Stimulated activated CD8-positive, alpha-beta memory T cell treated with anti-CD3 and anti-CD28 coated beads, Interleukin-15, amount 100 ng/mL, for 4 hours (primary cell): Measurements from ENCODE around the gene PIK3CA.
A peak's percentile ranks its signal among the peaks of the same experiment; 100 is the strongest.
"Not testable (repeated sequence)": the region's sequence is repeated elsewhere in the genome, so short reads cannot be mapped to it uniquely, and the experiment has no call there.

Experiments used
- DNase-seq, 2 donors: peaks; one replicate each; pipeline ENCODE4 v3.0.0-alpha.2; 2020; ENCODE audit warnings: low read depth in 2 of 2

Gene PIK3CA

DNA sequence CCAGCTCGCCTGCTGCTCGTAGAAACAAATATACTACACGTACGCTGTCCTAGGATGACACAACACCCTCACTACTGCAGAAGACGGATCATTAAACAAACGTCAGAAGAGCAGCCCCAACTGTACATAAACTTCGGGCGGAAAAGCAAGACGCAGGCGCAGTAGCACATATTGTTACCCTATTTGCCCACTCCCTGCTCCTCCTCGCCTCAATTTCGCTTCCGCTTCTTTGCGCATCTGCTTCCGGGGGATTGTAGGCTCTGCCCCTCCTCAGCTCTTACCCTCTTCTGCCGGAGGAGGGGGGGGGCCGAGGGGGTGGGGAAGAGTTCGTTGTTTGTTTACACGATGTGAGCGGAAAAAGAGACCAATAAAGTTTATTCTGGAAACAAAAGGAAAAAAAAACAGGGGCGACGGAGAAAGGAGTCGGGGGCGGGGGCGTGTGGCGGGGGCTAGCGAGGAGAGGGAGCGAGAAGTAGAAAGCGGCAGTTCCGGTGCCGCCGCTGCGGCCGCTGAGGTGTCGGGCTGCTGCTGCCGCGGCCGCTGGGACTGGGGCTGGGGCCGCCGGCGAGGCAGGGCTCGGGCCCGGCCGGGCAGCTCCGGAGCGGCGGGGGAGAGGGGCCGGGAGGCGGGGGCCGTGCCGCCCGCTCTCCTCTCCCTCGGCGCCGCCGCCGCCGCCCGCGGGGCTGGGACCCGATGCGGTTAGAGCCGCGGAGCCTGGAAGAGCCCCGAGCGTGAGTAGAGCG lies at the start of gene PIK3CA:
Gene PIK3CA, plus strand, starts transcription at position 485 of the 743 bp plus-strand sequence. CDS start 50,469 bp downstream, outside the sequence.
- peak; percentile 83 to 95 for DNase-seq

DNA sequence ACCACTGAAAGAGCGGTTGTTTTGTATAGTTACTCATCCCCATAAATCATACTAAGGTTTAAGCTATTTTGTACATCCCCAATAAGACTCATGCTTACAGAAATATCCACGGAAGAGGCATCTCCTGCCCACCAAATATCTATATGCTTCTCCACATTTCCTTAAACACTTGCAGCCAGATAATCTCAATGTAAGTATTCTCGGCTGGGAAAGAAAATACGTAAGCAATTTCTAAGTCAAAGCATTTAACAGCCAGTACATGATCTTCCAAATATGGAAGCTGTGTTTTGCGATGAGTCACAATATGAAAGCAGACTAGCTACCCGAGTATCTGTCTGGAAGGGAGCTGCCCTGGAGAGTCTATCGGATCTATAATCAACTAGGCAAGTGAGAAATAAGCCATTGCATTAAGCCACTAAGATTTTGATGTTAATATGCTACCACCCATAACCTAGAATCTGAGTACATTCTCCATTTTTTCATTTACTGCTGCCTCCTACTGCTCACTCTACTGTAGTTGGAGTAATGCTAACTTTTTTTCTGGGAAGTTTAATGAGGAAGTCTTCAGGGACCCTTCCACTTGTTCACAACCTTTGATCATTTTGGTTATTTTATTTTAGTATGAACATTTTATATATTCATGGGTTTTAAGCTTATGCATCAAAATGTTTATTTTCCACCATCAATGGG lies 49.6 kb upstream of the PIK3CA start:
- DNase-seq: no peak

DNA sequence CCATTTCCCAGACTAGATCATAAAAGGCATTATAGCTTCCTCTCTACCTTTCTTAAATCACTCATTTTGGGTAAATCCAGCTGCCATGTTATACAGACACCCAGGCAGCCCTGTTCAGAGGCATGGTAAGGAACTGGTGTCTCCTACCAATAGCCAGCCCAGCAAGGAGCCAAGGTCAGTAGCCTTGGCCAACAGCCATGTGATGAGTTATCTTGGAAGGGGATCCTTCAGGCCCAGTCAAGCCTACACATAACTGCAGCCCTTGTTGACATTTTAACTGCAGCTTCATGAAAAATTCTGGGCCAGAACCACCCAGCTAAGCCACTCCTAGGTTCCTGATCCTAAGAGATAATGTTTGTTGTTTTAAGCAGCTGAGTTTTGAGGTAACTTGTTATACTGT lies 47.5 kb upstream of the PIK3CA start:
- no peak for DNase-seq

DNA sequence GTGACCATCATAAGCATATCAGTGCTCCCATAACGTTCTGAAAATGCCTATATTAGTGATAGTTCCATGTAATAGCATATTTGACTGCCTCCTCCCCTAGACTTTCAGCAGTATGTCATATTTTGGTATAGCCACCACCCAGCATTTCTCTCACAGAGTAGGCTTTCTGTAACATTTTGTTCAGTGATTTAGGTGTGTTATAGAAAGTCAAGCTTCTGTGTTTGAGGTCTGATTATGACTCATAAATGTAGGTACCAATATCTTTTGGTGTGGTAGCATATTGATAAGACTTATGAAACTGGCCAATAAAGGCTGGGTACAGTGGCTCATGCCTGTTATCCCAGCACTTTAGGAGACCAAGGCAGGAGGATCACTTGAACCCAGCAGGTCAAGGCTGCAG lies 42.3 kb upstream of the PIK3CA start:
- DNase-seq: no peak

DNA sequence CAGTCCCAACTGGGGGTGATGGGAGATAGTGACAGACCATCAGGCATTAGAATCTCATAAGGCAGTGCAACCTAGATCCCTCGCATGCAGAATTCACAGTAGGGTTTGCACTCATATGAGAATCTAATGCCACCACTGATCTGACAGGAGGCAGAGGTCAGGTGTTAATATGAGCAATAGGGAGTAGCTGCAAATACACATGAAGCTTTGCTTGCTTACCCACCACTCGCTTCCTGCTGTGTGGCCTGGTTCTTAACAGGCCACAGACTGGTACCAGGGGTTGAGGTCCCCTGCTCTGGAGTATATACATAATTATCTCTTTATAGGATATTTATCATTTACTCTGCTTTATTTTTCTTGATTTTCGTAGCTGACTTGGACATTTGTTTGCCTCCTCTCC lies 40.5 kb upstream of the PIK3CA start:
- no peak for DNase-seq

DNA sequence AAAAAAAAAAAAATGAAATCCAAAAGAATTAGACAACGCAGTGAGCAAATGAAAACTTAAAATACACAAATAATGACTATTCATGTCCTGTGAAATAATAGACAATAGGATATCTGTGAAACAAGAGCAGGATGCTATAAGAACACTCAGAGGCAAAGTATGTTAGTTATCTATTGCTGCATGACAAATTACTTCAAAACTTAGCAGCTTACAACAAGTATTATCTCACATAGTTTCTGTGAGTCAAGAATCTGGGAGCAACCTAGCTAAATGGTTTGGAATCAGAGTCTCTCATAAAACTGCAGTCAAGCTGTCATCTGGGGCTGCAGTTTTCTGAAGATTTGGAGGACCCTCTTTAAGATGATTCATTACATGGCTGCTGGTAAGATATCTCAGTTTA lies 40.1 kb upstream of the PIK3CA start:
- DNase-seq: no peak

DNA sequence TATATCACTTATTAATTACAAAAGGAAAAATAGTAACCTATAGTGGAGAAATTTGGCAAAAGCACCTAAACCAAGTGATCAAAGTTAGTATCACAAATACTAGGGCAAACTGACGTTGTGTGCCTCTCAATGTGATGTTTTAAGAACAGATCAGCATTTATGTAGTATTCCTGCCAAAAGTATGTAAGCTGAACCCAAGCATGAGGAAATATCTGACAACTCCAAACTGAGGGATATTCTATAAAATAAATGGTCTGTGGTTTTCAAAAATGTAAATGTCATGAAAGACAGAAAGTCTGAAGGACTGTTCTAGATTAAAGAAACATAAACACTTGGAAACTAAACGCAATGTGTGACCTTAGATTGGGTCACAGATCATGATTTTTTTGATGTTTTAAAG lies 34.3 kb upstream of the PIK3CA start:
- no peak for DNase-seq

DNA sequence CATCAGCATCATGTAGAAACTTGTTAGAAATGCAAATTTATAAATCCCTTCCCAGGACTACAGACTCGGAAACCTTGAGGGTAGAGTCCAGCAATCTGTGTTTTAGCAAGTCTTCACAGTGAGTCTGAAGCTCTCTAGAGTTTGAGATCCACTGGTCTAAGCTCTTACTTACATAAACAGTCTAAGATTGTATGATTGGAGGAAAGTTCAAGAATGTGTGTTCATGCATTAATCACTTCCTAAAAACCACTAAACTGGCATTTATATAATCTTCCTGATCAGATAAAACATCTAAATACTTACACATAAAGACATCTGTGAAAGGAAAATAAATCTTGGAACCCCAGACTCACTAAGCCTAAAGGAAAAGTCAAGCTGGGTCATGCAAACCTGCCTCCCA lies 32.7 kb upstream of the PIK3CA start:
- not testable (repeated sequence) for DNase-seq

DNA sequence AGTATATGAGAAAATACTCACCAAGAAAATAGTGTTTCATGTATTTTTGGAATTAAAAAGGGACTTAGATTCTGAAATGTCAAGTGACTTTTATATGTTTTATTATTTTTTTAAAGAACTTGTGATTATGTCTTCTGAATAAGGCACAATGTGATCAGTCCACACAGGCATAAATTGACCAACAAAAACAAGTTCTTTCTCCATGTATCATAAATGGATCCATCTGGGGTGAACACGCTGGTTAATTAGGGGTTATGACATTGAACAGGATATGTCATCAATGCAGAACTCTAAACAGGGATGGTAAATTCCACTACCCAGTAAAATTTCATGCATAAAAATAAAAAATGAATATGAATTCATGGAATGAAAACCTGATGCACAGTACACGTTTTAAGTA lies 31.3 kb upstream of the PIK3CA start:
- no peak for DNase-seq

DNA sequence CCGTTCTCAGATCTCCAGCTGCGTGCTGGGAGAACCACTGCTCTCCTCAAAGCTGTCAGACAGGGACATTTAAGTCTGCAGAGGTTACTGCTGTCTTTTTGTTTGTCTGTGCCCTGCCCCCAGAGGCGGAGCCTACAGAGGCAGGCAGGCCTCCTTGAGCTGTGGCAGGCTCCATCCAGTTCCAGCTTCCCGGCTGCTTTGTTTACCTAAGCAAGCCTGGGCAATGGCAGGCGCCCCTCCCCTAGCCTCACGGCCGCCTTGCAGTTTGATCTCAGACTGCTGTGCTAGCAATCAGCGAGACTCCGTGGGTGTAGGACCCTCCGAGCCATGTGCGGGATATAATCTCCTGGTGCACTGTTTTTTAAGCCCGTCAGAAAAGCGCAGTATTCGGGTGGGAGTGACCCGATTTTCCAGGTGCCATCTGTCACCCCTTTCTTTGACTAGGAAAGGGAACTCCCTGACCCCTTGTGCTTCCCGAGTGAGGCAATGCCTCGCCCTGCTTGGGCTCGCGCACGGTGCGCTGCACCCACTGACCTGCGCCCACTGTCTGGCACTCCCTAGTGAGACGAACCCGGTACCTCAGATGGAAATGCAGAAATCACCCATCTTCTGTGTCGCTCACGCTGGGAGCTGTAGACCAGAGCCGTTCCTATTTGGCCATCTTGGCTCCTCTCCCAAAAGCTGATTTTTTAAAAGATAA lies 15.8 kb upstream of the PIK3CA start:
- DNase-seq: not testable (repeated sequence)

DNA sequence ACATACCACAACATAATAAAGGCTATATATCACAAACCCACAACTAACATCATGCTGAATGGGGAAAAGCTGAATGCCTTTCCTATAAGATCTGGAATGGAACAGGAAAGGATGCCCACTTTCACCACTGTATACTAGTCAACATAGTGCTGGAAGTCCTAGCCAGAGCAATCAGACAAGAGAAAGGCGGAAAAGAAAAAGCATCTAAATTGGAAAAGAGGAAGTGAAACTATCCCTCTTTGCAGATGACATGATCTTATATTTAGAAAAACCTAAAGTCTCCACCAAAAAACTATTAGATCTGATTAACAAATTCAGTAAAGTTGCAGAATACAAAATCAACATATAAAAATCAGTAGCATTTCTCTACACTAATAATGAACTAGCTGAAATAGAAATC lies 14.6 kb upstream of the PIK3CA start:
- no peak for DNase-seq

DNA sequence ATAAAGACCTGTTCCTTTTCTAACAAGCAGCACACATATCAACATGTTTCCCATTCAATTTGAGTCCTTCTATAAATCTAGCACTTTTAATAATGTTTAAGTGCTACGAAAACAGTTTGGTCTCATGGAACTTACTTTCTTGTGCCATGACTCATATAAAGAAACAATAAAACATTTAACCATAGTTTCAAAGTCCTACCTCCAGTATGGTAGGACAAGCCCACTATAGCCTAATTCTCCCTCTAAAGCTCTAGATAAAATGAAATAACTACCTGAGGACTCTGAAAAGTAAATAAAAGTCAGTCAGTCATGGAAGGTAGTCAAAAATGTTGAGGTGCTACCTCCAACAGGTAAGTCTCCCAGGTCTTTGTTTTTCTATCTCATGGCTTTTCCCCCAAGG lies 12.0 kb upstream of the PIK3CA start:
- DNase-seq: no peak

DNA sequence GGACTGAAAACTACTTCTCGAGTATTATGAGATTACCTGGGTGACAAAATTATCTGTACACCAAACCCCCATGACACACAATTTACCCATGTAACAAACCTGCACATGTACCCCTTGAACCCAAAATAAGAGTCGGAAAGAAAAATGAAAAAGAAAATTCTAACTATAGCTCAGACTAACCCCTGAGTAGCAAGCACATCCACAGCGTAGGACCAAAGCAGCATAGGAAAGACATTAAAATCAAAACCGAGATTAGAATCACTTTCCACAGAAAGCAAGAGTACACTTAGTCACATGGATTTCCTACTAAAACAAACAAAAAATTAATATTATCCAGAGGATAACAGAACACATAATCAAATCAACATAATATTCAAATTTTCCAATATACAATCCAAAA lies 6.3 kb upstream of the PIK3CA start:
- no peak for DNase-seq

DNA sequence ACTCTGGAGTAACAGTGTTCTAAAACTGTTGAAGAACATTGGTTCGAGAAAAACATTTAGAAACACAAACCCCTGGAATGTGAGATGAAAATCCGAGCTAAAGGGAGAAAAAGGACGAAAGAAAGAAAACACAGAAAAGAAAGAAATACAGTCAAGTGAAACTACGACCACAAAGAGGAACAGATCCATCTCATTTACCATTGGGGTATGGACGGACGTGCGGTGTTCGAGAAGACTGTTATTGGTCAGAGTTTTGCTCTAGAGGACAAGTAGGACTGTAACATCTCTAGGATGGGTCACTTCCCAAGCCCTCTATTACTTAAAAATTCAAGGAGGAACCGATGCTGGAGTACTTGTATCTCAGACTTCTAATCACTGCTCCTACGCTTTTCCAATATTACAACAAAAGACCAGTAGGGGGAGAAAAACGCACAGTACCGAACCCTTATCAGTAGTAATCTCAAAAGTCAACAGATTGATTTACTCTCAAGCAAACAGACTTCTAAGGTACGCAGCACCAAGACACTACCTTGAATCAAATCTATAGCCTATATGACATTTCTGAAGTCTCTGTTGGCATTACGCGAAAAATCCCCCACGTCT lies 1.1 kb upstream of the PIK3CA start:
- no peak for DNase-seq

DNA sequence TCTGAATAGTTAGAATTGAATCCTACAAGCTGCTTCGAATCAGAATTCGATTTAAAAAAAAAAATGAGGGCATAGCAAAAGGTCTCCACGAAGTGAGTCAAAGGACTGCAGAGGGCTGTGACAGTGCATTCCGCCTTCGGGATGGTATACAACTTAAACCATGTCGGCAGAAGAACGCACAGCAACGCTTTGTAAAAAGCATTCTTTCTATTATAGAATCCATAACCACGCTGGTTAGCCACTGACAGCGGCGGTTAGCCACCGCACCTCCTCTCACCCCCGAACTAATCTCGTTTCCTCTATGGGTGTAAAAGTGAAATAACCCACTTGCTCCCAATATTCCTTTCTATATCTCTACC lies 664 bp upstream of the PIK3CA start:
- no peak for DNase-seq

DNA sequence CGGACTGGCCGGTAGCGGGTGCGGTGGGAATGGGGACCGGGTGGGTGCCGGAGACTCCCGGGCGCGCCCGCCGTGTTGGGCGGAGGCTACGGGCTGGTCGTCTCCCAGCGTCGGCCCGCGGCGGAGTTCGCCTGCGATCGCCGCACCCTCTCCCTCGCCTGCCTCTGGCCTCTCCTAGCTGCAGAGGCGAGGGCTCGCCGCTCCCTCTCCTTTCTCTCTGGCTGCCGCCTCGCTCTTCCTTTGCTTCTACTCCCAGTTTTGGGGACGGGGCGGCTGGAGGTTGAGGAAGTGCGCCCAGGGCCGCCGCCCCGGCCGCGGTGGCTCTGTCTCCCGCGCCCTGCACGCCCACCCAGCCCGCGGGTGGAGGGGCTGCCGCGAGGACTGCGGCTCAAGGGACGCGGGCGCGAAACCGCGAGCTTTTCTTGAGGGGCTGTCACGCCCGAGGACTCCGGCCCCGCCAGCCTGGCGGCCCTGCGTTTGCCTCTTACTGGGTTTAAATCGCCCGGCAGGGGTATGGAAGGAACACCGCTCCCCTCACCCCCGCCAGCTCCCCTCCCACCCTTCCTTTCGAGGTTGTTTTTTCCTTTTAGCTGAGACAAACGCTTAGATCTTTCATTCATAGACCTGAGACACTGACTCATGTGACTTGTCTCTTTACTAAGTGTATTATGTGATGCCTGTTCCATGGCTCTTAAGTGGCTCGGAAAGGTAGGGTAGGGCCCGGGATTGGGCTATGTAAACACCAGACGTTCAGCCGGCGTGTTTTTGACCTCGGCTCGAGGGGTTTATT lies 654 bp downstream of the PIK3CA start:
- peak; percentile 42 to 45 for DNase-seq

DNA sequence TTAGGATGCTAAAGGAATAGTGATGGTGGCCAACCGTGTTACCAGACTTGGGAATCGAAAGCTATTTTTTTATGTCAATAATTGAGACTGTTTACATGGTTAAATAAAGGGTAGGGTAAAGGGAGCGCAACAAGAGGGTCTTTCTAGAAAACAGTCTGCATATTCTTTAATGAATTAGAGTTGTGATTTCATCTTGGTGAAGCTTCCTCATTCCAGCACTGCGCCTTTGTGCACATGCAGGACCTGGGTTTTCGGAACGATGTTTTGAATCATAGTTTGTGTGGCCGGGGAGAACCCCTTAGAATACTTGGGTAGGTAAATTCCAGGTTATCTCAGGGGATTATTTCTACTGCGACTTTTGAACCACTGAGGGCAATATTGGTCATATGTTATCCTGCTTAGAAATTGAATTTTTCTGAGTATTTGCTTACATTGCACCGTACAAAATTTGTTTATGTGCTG lies 1.3 kb downstream of the PIK3CA start:
- DNase-seq: no peak

DNA sequence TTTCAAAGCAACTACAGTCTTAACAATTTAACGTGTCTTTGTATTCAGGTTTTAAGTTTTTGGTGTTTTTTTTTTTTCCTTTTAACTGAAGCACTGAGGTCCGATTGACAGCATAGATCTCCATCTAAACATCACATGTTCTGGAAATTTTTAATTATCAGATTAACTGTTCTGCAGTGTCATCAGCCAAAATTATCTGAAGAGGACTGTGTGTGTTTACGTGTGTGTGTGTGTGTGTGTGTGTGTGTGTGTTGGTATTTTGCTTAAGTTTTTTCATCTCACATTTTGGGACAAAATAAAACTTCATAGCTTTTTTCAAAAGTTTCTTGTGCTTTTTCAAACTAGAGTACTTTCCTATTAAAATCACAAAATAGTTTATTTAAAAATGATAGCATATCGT lies 1.8 kb downstream of the PIK3CA start:
- DNase-seq: no peak

DNA sequence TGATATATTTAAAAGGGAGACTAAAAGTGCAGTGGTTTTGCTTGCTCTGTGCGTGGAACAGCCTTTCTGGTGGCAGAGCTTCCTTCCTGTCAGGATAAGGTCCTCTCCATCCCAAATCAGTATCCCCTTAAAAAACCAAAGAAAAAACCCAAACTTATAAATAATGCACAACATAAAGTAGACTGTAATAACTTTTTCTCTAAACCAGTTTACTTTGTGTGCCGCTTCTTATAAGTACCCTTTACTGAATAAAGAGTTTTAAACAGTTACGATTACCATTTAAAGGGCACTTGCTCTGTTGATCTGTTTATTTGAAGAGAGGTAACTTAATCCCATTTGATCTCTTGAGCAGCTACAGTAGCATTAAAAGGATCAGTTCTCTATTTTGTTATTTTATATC lies 2.5 kb downstream of the PIK3CA start:
- DNase-seq: no peak

DNA sequence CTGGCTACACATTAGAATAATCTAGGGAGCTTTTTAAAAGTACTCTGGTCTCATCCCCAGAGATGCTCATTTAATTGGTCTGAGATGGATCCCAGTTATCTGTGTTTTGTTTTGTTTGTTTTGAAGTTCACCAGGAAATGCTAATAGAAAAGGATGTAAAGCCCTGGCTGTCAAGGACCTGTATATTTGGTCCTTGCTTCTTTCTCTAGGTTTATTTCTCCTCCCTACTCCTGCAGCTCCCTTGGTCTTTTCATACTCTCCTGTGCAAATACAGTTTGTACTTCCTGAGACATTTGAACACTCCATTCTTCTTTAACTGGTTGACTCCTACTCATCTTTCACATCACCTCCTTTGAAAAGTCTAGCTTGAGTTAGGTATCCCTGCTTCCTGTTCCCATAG lies 3.3 kb downstream of the PIK3CA start:
- DNase-seq: no peak

DNA sequence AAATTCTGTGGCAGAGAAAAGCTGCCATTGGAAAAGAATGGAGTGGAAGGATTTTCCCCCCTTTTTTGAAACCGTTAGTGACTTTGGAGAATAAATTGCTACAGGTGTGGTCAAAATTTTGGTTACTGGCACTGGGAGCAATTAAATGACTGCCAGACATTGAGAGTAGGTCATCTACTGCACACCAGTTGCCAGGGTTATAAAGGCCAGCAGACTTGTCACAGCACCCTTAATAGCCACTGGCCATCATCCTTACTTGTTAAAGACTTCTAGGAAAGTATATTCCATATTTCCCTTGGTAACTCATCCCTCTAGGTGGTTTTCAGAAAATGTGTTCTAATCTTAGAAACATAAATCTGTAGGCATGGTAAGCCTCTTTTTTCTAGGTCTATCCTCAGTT lies 8.0 kb downstream of the PIK3CA start:
- DNase-seq: no peak

DNA sequence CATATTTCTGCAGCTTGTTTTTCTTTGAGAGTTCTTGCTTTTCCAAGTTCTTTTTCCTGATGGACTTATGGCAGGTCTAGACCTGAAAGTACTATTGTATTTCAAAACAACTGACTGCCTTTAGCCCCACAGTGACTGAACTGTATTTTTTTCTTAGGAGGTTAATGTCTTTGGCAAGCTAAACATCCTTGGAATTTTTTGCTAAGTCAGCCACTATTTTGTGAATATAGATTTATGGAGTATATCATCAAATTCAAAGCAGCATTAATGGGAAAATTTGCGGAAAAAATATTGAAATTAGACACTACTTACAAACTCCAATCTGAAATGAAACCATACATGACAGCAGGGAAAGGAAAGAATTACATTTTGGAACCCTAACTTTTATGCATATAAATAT lies 8.6 kb downstream of the PIK3CA start:
- no peak for DNase-seq
